Neural cell (in vitro differentiated cells): ENCODE data around the gene C4BPA. TPM values are rescaled to one million over a fixed set of nuclear protein-coding genes. Genes with fewer than 3 reads are reported as not detected.

ENCODE experiments used
- H2AFZ ChIP-seq: fragments of 200-600, 300-800 bp; sonication (generic), shearing (Covaris generic); 2 replicates; pipeline ENCODE4 v1.6.0; 2014; ENCODE audit warnings: low read depth, mild to moderate bottlenecking, antibody characterized with exemption, low read length, moderate library complexity
- H3F3A ChIP-seq: fragments of 200-600 bp; shearing (Covaris generic); 2 replicates; pipeline ENCODE4 v1.6.1; 2016; ENCODE audit warnings: mild to moderate bottlenecking, moderate library complexity, mixed read lengths, antibody characterized with exemption, low read length; ENCODE audit not compliant: insufficient read depth, poor library complexity, severe bottlenecking
- H3K27ac ChIP-seq: fragments of 200-600, 300-800 bp; sonication (generic), shearing (Covaris generic); 2 replicates; pipeline ENCODE4 v1.5.1; 2014; ENCODE audit warnings: mild to moderate bottlenecking, low read length, moderate library complexity
- H3K27me3 ChIP-seq: fragments of 300-800, 200-600 bp; sonication (generic), shearing (Covaris generic); 2 replicates; pipeline ENCODE4 v1.6.0; 2014; ENCODE audit warnings: mild to moderate bottlenecking, low read depth, low read length, moderate library complexity; ENCODE audit not compliant: insufficient read depth
- H3K36me3 ChIP-seq: fragments of 300-800, 200-600 bp; sonication (generic), shearing (Covaris generic); 2 replicates; pipeline ENCODE4 v1.5.1; 2014; ENCODE audit warnings: mild to moderate bottlenecking, antibody characterized with exemption, low read length, moderate library complexity; ENCODE audit not compliant: insufficient read depth
- H3K4me2 ChIP-seq: fragments of 300-800, 200-600 bp; sonication (generic), shearing (Covaris generic); 2 replicates; pipeline ENCODE4 v1.6.0; 2014; ENCODE audit warnings: mild to moderate bottlenecking, low read length
- H3K4me3 ChIP-seq: fragments of 300-800, 200-600 bp; sonication (generic), shearing (Covaris generic); 2 replicates; pipeline ENCODE4 v1.5.1; 2014; ENCODE audit warnings: mild to moderate bottlenecking, low read length, moderate library complexity
- H3K79me2 ChIP-seq: fragments of 200-600 bp; shearing (Covaris generic); replicated peaks from 2 replicates; pipeline ENCODE4 v1.6.0; 2014; ENCODE audit warnings: mild to moderate bottlenecking, low read length, moderate library complexity; ENCODE audit not compliant: insufficient read depth
- H3K9ac ChIP-seq: fragments of 300-800, 200-600 bp; sonication (generic), shearing (Covaris generic); 2 replicates; pipeline ENCODE4 v1.6.1; 2016; ENCODE audit warnings: mild to moderate bottlenecking, low read length, mixed read lengths
- H3K9me2 ChIP-seq: fragments of 200-600 bp; shearing (Covaris generic); 2 replicates; pipeline ENCODE4 v1.6.1; 2016; ENCODE audit warnings: mild to moderate bottlenecking, low read length, mixed read lengths; ENCODE audit not compliant: insufficient read depth
- H3K9me3 ChIP-seq: fragments of 200-600, 300-800 bp; sonication (generic), shearing (Covaris generic); 2 replicates; pipeline ENCODE4 v1.6.1; 2016; ENCODE audit warnings: mild to moderate bottlenecking, mixed run types, low read length, moderate library complexity, mixed read lengths
- H4K20me1 ChIP-seq: fragments of 200-600 bp; shearing (Covaris generic); 2 replicates; pipeline ENCODE4 v1.6.1; 2016; ENCODE audit warnings: mild to moderate bottlenecking, mixed run types; ENCODE audit not compliant: insufficient read depth
- EP300 ChIP-seq: fragments of 450-650 bp; conservative IDR thresholded peaks from 2 replicates; pipeline ENCODE4 v1.6.1; 2014; ENCODE audit warnings: antibody characterized with exemption, mild to moderate bottlenecking, moderate library complexity; ENCODE audit not compliant: poor library complexity, severe bottlenecking
- EZH2 ChIP-seq: fragments of 200-600, 300-800 bp; shearing (Covaris generic), sonication (generic); IDR thresholded peaks from 2 replicates; pipeline ENCODE4 v1.6.1; 2014; ENCODE audit warnings: antibody characterized with exemption, low read length, borderline replicate concordance, mild to moderate bottlenecking; ENCODE audit not compliant: insufficient read depth, poor library complexity, severe bottlenecking
- MXI1 ChIP-seq: fragments of 450-650 bp; conservative IDR thresholded peaks from 2 replicates; pipeline ENCODE4 v1.6.1; 2014; ENCODE audit warnings: antibody characterized with exemption, mild to moderate bottlenecking; ENCODE audit not compliant: poor library complexity, severe bottlenecking
- POLR2AphosphoS5 ChIP-seq: IDR thresholded peaks from 2 replicates; pipeline ENCODE4 v1.6.1; 2012
- TAF1 ChIP-seq: IDR thresholded peaks from 2 replicates; pipeline ENCODE4 v1.6.1; 2012; ENCODE audit warnings: low read depth
- polyA plus RNA-seq: library from polyadenylated mRNA; depleted of rRNA; stranded (reverse); fragments of >200 nt; gene quantifications from 2 replicates; pipeline ENCODE4 v1.2.3, GENCODE V29; 2014
- TF ChIP-seq, protein P1 (sequence below): fragments of 450-650 bp; IDR thresholded peaks from 2 replicates; pipeline ENCODE4 v1.5.1; 2014; ENCODE audit warnings: antibody characterized with exemption, mild to moderate bottlenecking, moderate library complexity; ENCODE audit not compliant: poor library complexity, severe bottlenecking
- TF ChIP-seq, protein P2 (sequence below): IDR thresholded peaks from 2 replicates; pipeline ENCODE4 v1.6.1; 2012; ENCODE audit warnings: borderline replicate concordance

C4BPA gene
- polyA plus RNA-seq, 1 donor from 2014 or later, result not detected

DNA sequence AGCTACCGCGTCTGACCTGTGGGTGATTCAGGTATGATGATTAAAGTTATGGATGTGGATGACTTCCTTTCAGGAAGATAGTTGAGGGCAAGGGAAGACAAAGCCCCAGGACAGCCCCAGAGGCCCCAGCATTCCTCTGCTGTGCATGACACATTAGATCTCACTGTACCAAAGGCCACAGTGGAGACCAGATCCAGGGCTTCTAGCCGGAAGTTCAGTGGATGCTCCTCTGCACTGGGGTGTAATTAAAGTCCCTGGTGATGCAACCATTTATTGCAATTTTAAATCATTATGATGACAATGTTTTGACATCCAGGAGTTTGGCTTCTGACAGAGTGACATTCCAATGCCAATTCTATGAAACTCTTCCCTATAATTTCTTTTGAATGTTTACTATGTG lies 5.0 kb downstream of the C4BPA start:
- TF ChIP-seq EP300 (no peak), TAF1 (no peak), EZH2 (no peak), POLR2AphosphoS5 (no peak), MXI1 (no peak)
- TF ChIP-seq, protein P1, sequence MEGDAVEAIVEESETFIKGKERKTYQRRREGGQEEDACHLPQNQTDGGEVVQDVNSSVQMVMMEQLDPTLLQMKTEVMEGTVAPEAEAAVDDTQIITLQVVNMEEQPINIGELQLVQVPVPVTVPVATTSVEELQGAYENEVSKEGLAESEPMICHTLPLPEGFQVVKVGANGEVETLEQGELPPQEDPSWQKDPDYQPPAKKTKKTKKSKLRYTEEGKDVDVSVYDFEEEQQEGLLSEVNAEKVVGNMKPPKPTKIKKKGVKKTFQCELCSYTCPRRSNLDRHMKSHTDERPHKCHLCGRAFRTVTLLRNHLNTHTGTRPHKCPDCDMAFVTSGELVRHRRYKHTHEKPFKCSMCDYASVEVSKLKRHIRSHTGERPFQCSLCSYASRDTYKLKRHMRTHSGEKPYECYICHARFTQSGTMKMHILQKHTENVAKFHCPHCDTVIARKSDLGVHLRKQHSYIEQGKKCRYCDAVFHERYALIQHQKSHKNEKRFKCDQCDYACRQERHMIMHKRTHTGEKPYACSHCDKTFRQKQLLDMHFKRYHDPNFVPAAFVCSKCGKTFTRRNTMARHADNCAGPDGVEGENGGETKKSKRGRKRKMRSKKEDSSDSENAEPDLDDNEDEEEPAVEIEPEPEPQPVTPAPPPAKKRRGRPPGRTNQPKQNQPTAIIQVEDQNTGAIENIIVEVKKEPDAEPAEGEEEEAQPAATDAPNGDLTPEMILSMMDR, result no peak
- TF ChIP-seq, protein P2, sequence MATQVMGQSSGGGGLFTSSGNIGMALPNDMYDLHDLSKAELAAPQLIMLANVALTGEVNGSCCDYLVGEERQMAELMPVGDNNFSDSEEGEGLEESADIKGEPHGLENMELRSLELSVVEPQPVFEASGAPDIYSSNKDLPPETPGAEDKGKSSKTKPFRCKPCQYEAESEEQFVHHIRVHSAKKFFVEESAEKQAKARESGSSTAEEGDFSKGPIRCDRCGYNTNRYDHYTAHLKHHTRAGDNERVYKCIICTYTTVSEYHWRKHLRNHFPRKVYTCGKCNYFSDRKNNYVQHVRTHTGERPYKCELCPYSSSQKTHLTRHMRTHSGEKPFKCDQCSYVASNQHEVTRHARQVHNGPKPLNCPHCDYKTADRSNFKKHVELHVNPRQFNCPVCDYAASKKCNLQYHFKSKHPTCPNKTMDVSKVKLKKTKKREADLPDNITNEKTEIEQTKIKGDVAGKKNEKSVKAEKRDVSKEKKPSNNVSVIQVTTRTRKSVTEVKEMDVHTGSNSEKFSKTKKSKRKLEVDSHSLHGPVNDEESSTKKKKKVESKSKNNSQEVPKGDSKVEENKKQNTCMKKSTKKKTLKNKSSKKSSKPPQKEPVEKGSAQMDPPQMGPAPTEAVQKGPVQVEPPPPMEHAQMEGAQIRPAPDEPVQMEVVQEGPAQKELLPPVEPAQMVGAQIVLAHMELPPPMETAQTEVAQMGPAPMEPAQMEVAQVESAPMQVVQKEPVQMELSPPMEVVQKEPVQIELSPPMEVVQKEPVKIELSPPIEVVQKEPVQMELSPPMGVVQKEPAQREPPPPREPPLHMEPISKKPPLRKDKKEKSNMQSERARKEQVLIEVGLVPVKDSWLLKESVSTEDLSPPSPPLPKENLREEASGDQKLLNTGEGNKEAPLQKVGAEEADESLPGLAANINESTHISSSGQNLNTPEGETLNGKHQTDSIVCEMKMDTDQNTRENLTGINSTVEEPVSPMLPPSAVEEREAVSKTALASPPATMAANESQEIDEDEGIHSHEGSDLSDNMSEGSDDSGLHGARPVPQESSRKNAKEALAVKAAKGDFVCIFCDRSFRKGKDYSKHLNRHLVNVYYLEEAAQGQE, result no peak
- no peak overlapping the region for H2AFZ ChIP-seq
- H3K36me3 ChIP-seq, result no peaks in the 10 kb centered on the region
- no peaks in the 10 kb centered on the region for H3K9me2 ChIP-seq
- H4K20me1 ChIP-seq, result no peaks in the 10 kb centered on the region
- no peak overlapping the region for H3K4me3 ChIP-seq
- no peaks in the 10 kb centered on the region for H3K9me3 ChIP-seq
- H3F3A ChIP-seq, result no peaks in the 10 kb centered on the region
- H3K4me2 ChIP-seq, result no peak overlapping the region
- no peaks in the 10 kb centered on the region for H3K27me3 ChIP-seq
- no peaks in the 10 kb centered on the region for H3K79me2 ChIP-seq
- no peak overlapping the region for H3K27ac ChIP-seq
- H3K9ac ChIP-seq, result no peak overlapping the region

- H3K79me2 ChIP-seq, result no peaks in the 10 kb centered on the region
- no peak overlapping the region for H3K27ac ChIP-seq
- no peaks in the 10 kb centered on the region for H3K9me2 ChIP-seq
- H3K27me3 ChIP-seq, result no peaks in the 10 kb centered on the region
- no peak overlapping the region for H3K4me2 ChIP-seq
- no peak overlapping the region for H3K4me3 ChIP-seq
- TF ChIP-seq, protein P2, result no peak
- TF ChIP-seq MXI1 (no peak), POLR2AphosphoS5 (no peak), EZH2 (no peak), TAF1 (no peak)
- no peak overlapping the region for H3K9ac ChIP-seq
- H3K9me3 ChIP-seq, result no peaks in the 10 kb centered on the region
- H3F3A ChIP-seq, result no peaks in the 10 kb centered on the region
- no peaks in the 10 kb centered on the region for H4K20me1 ChIP-seq
- no peaks in the 10 kb centered on the region for H3K36me3 ChIP-seq
- H2AFZ ChIP-seq, result no peak overlapping the region
Measured at GRCh38 chr1:207112616-207113296, 8.7 kb downstream of the C4BPA start.
